ENCODE data around the gene SOX5. TPM values are rescaled to one million over a fixed set of nuclear protein-coding genes. Genes with fewer than 3 reads are reported as not detected.

The SOX5 gene
- total and polyA plus RNA-seq, 2 donors (not counting 1 experiment from before 2014, with no cell fraction given) = 9.2 to 32.0 TPM

GRCh38 chr12:23964812-23965211 lies 15.3 kb upstream of the SOX5 start:
- H3K9ac ChIP-seq (ENCODE audit: insufficient read depth, low read length) = no peak overlapping the region
- no peak for DNase-seq (ENCODE audit: low read depth in 2 of 2)

DNA sequence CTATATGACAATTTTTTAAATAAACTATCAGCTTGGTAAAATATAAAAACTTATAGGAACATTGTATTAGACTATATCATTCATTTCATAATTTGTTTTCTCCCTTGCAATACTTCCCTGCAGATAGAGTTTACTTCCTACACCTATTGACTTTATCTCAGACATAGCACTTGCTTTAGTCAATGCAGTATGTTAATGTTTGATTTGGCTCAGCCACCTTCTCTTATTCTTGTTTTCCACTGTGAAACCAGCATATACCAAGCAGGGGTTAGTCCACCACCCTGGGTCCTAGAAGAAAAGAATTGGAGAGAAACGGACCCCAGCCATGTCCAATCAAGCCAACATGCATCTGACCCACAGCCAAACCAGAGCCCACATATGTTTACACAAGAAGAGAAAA lies 10.4 kb upstream of the SOX5 start:
- Histone ChIP-seq H3K4me3 (replicated peaks in 1 of 4; ENCODE audit: control extremely low read depth in 1 of 4, insufficient read depth in 1 of 4, low read depth in 3 of 4, low read length in 4 of 4) (no peak overlapping the region), H3K4me2 (ENCODE audit: extremely low read depth, insufficient read depth, low read length) (no peak overlapping the region), H3K36me3 (ENCODE audit: control insufficient read depth, insufficient read depth, low read length) (no peaks in the 10 kb centered on the region), H3K79me2 (ENCODE audit: control insufficient read depth, insufficient read depth, low read length) (no peaks in the 10 kb centered on the region), H4K20me1 (ENCODE audit: control insufficient read depth, extremely low read depth, insufficient read depth, low read length) (no peaks in the 10 kb centered on the region), H3K9ac (ENCODE audit: insufficient read depth, low read length) (no peak overlapping the region), H3K4me1 (ENCODE audit: control insufficient read depth, extremely low read depth, insufficient read depth, low read length) (no peaks in the 10 kb centered on the region), H2AFZ (ENCODE audit: low read length) (no peak overlapping the region), H3K27ac (ENCODE audit: insufficient read depth, low read length) (no peak overlapping the region), H3K27me3 (ENCODE audit: control insufficient read depth, insufficient read depth, low read length) (no peaks in the 10 kb centered on the region), H3K9me3 (ENCODE audit: control insufficient read depth, insufficient read depth, low read depth, low read length) (no peaks in the 10 kb centered on the region)
- TF ChIP-seq EZH2 (IDR thresholded peaks at IDR 0.05; ENCODE audit: low read length, missing control alignments) = no peak
- TF ChIP-seq, protein P1, sequence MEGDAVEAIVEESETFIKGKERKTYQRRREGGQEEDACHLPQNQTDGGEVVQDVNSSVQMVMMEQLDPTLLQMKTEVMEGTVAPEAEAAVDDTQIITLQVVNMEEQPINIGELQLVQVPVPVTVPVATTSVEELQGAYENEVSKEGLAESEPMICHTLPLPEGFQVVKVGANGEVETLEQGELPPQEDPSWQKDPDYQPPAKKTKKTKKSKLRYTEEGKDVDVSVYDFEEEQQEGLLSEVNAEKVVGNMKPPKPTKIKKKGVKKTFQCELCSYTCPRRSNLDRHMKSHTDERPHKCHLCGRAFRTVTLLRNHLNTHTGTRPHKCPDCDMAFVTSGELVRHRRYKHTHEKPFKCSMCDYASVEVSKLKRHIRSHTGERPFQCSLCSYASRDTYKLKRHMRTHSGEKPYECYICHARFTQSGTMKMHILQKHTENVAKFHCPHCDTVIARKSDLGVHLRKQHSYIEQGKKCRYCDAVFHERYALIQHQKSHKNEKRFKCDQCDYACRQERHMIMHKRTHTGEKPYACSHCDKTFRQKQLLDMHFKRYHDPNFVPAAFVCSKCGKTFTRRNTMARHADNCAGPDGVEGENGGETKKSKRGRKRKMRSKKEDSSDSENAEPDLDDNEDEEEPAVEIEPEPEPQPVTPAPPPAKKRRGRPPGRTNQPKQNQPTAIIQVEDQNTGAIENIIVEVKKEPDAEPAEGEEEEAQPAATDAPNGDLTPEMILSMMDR (conservative IDR thresholded peaks at IDR 0.05 in 1 of 2, IDR thresholded peaks at IDR 0.05 in 1 of 2; ENCODE audit: low read depth in 1 of 2, low read length in 2 of 2) = no peak
- no peak for DNase-seq (ENCODE audit: low read depth in 2 of 2)

More at GRCh38 chr12:23964812-23965211, 15.3 kb upstream of the SOX5 start:
- Histone ChIP-seq H4K20me1 (ENCODE audit: control insufficient read depth, extremely low read depth, insufficient read depth, low read length) (no peaks in the 10 kb centered on the region), H2AFZ (ENCODE audit: low read length) (no peak overlapping the region), H3K79me2 (ENCODE audit: control insufficient read depth, insufficient read depth, low read length) (no peaks in the 10 kb centered on the region), H3K27me3 (ENCODE audit: control insufficient read depth, insufficient read depth, low read length) (no peaks in the 10 kb centered on the region), H3K36me3 (ENCODE audit: control insufficient read depth, insufficient read depth, low read length) (no peaks in the 10 kb centered on the region), H3K27ac (ENCODE audit: insufficient read depth, low read length) (no peak overlapping the region), H3K9me3 (ENCODE audit: control insufficient read depth, insufficient read depth, low read depth, low read length) (no peaks in the 10 kb centered on the region), H3K4me1 (ENCODE audit: control insufficient read depth, extremely low read depth, insufficient read depth, low read length) (no peaks in the 10 kb centered on the region), H3K4me2 (ENCODE audit: extremely low read depth, insufficient read depth, low read length) (no peak overlapping the region), H3K4me3 (replicated peaks in 1 of 4; ENCODE audit: control extremely low read depth in 1 of 4, insufficient read depth in 1 of 4, low read depth in 3 of 4, low read length in 4 of 4) (no peak overlapping the region)
- TF ChIP-seq EZH2 (IDR thresholded peaks at IDR 0.05; ENCODE audit: low read length, missing control alignments) = no peak
- TF ChIP-seq, protein P1 (conservative IDR thresholded peaks at IDR 0.05 in 1 of 2, IDR thresholded peaks at IDR 0.05 in 1 of 2; ENCODE audit: low read depth in 1 of 2, low read length in 2 of 2) = no peak

DNA sequence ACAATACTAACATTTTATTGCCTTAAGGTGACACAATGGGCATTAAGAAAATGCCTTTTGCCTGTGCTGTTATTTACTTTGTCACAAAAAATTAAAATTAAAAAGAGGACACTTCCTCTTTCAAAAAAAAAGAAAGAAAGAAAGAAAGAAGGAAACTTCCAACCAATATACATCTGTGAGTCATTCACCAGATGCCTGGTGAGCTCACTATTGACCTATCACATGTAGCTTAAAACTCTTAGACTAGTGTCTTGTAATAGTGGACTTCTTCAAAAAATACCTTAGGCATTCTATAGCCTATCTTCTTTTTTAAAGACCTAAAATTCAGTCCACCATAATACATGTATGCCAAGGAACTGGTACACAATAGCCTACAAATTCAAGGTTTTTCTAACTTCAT lies 4.9 kb upstream of the SOX5 start:
- Histone ChIP-seq H4K20me1 (ENCODE audit: control insufficient read depth, extremely low read depth, insufficient read depth, low read length) (no peaks in the 10 kb centered on the region), H2AFZ (ENCODE audit: low read length) (no peak overlapping the region), H3K27ac (ENCODE audit: insufficient read depth, low read length) (no peak overlapping the region), H3K36me3 (ENCODE audit: control insufficient read depth, insufficient read depth, low read length) (no peaks in the 10 kb centered on the region), H3K9ac (ENCODE audit: insufficient read depth, low read length) (no peak overlapping the region), H3K9me3 (ENCODE audit: control insufficient read depth, insufficient read depth, low read depth, low read length) (no peaks in the 10 kb centered on the region), H3K4me2 (ENCODE audit: extremely low read depth, insufficient read depth, low read length) (no peak overlapping the region), H3K4me1 (ENCODE audit: control insufficient read depth, extremely low read depth, insufficient read depth, low read length) (no peaks in the 10 kb centered on the region), H3K79me2 (ENCODE audit: control insufficient read depth, insufficient read depth, low read length) (no peaks in the 10 kb centered on the region), H3K4me3 (replicated peaks in 1 of 4; ENCODE audit: control extremely low read depth in 1 of 4, insufficient read depth in 1 of 4, low read depth in 3 of 4, low read length in 4 of 4) (no peak overlapping the region), H3K27me3 (ENCODE audit: control insufficient read depth, insufficient read depth, low read length) (no peaks in the 10 kb centered on the region)
- peak; percentile 48 to 70 for DNase-seq (ENCODE audit: low read depth in 2 of 2)
- no peak for TF ChIP-seq EZH2 (IDR thresholded peaks at IDR 0.05; ENCODE audit: low read length, missing control alignments)
- TF ChIP-seq, protein P1 (conservative IDR thresholded peaks at IDR 0.05 in 1 of 2, IDR thresholded peaks at IDR 0.05 in 1 of 2; ENCODE audit: low read depth in 1 of 2, low read length in 2 of 2) = no peak
